Vagina (tissue), 2 donors: ENCODE data around the gene LRRC72.

Source experiments
- POLR2A ChIP-seq, 2 donors: fragments of 450-650 bp; IDR thresholded peaks; one replicate each; pipeline ENCODE4 v1.6.1; 2017; ENCODE audit warnings: antibody characterized with exemption in 2 of 2, mild to moderate bottlenecking in 2 of 2, moderate library complexity in 2 of 2
- POLR2AphosphoS5 ChIP-seq, 2 donors: sonication (generic); formaldehyde crosslinking; IDR thresholded peaks; one replicate each; pipeline ENCODE4 v1.9.0; 2017; ENCODE audit warnings: antibody characterized with exemption in 2 of 2, mild to moderate bottlenecking in 2 of 2, low read depth in 1 of 2; ENCODE audit not compliant: insufficient read depth in 1 of 2
- TF ChIP-seq, protein P1 (sequence below), 3 experiments: fragments of 450-650 bp in 2 of 3; fragments of 200-600 bp in 1 of 3; sonication (generic) in 1 of 3; IDR thresholded peaks; one replicate each; pipeline ENCODE4 v1.5.1; 2017 to 2019; ENCODE audit warnings: antibody characterized with exemption in 3 of 3, mild to moderate bottlenecking in 2 of 3, moderate library complexity in 2 of 3

DNA sequence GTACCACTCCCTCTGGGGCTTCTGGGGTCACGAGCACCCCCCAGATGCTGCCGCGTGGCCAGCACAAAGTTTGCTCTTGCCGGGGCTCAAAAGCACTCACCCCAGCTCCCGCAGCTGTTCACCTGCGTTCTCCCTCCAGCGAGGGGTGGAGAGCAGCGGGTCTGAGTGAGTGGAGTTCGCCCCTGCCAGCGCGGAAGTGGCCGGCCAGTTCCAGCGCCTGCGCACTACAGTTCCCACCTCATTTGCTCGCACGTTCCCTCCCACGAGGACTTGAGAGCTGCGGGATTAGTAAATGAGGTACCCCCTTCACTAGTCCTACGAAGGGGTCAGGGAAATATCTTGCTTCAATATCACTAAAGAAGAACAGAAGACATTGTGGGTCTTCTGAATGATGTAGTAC is 24.3 kb upstream of the LRRC72 start:
- TF ChIP-seq, protein P1, sequence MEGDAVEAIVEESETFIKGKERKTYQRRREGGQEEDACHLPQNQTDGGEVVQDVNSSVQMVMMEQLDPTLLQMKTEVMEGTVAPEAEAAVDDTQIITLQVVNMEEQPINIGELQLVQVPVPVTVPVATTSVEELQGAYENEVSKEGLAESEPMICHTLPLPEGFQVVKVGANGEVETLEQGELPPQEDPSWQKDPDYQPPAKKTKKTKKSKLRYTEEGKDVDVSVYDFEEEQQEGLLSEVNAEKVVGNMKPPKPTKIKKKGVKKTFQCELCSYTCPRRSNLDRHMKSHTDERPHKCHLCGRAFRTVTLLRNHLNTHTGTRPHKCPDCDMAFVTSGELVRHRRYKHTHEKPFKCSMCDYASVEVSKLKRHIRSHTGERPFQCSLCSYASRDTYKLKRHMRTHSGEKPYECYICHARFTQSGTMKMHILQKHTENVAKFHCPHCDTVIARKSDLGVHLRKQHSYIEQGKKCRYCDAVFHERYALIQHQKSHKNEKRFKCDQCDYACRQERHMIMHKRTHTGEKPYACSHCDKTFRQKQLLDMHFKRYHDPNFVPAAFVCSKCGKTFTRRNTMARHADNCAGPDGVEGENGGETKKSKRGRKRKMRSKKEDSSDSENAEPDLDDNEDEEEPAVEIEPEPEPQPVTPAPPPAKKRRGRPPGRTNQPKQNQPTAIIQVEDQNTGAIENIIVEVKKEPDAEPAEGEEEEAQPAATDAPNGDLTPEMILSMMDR (IDR thresholded peaks at IDR 0.05) = no peak
- TF ChIP-seq POLR2AphosphoS5 (IDR thresholded peaks at IDR 0.05; ENCODE audit: insufficient read depth in 1 of 2, low read depth in 1 of 2) (no peak), POLR2A (IDR thresholded peaks at IDR 0.05) (no peak)
